GM19351 (cell line): ENCODE data around the gene DHRS13.

Experiments
- ATAC-seq: cut with Tn5 transposase; IDR thresholded peaks from one replicate; pipeline ENCODE4 v1.9.1; 2021; ENCODE audit warnings: mild to moderate bottlenecking, moderate library complexity; ENCODE audit not compliant: unreplicated experiment

DHRS13 gene, protein sequence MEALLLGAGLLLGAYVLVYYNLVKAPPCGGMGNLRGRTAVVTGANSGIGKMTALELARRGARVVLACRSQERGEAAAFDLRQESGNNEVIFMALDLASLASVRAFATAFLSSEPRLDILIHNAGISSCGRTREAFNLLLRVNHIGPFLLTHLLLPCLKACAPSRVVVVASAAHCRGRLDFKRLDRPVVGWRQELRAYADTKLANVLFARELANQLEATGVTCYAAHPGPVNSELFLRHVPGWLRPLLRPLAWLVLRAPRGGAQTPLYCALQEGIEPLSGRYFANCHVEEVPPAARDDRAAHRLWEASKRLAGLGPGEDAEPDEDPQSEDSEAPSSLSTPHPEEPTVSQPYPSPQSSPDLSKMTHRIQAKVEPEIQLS

GRCh38 chr17:28902819-28903545, at the start of gene DHRS13:
Gene DHRS13, minus strand, starts transcription at chr17:28903079. Its CDS starts 135 bp downstream, at chr17:28902944.
- peak; percentile 89 for ATAC-seq

DNA sequence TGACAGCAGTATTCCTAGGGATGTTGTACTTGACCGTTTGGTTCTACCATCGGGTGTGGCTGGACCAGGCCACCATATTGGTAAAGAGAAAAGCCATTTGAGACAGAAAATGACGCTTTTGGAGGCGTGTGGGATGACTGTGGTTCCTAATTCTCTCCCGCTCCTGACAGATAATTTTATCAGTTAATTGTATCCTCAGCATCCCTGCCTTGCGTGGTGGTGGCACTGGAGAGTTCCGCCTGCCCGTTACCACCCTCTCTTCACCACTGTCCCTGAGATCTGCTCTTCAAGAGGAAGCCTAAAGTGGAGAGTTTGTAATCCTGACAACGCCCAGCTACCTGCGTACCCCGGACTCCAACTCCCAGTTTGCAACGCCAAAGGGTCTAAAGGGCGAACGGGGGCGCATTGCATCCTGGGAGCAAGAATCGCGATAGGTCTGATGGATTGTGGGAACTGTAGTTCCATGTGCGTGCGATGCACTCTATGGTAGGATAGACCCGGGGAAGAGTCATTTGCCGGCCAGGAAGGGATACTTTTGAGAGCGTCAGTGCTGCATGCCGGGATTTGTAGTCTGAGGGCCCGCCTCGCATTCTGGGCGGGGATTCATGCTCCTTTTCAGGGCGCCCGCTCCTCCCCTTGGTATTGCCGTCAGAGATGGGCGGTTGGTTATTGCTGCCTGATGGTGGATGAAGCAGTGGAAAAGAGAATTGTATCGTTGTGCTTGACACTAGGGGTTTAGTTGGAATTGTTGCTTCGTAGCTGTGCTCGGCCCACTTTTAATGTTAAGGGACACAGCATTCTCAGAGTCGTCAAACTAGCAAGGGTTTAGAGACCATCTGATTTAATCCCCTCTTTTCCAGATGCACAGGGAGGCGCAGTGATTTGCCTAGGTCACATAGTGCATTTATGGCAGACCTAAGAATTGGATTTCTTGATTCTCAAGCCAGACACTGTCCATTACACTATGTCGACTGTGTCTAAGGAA, 49.4 kb upstream of the DHRS13 start:
- ATAC-seq: peak; percentile 63

GRCh38 chr17:28951428-28951990, 48.6 kb upstream of the DHRS13 start, which contains the start of gene PHF12:
Gene PHF12, minus strand, starts transcription at chr17:28951518. Its CDS starts 558 bp downstream, at chr17:28950960.
- peak; percentile 50 for ATAC-seq

- no peak for ATAC-seq
These were observed 48.0 kb upstream of the DHRS13 start for GRCh38 chr17:28950752-28951427.

DNA sequence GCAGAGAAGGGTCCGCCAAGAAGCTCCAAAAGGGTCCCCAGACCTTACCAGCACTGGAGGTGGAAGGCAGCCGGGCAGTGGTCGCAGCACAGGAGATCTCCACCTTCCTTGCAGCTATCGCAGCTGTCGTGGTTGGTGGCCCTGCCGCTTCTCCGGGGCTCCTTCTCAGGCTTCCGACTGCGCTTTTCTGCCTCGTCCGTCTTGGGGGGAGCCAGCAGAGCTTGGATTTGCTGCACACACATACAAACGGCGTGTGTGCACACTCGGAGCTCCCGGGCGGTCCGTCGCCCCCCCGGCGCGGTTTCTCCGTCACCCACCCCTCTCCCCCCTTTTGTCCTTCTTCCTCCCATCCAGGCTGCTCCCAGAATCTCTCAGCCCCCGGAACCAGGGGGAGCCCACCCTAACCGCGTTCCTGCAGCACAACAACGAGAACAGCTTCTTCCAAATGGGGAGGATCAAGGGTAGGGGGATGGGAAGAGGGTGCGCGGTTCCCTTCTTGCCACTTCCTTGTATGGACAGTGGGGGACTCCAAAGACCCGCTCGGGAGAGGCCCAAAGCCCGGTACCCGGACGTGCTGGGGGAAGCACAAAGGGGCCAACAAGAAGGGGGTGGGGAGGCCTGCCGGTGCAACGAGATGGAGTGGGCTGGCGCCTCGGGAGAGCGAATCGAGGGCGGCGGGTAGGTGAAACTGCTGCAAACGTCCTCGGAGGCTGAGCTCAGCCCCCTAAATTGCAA, 47.3 kb upstream of the DHRS13 start:
- no peak for ATAC-seq

GRCh38 chr17:28949185-28950016, 46.5 kb upstream of the DHRS13 start:
- no peak for ATAC-seq

GRCh38 chr17:28948873-28949184, 46.0 kb upstream of the DHRS13 start:
- ATAC-seq: no peak

DNA sequence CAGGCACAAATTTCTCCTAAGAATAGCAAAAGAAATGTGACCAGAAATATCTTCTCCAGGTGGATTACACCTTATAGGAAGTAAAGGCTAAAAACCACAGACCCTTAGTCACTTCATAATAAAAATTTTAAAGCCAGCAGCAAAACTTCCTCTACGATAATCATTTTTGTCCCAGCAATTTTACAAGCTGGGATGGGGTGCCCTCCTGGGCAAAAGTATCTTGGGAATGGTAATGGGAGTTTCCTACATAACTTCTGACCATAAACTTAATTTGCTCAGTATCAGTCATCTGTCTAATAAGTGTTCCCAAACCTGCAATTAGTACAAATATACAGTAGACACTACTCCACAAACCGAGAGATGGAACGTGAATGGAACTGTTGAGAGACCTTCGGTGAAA, 45.5 kb upstream of the DHRS13 start:
- no peak for ATAC-seq

- no peak for ATAC-seq
These were observed 44.8 kb upstream of the DHRS13 start for GRCh38 chr17:28947639-28948038.

DNA sequence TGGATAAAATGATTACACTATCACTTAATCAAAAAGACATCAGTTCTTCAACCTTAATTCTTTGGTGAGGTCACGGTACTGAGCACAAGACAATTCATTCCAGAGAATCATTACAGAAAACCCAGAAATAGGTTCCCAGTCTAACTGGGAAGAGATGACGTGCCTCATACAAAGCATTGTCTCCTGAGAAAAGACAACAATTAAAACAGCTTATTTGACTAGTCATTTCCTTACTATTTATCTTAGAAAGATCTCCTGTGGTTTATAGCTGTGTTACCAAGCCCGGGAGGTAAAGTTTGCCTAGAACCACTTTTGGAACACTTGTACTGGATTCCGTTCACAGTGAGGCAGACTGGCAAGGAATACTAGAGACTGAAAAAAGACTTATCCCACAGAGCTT, 43.4 kb upstream of the DHRS13 start:
- ATAC-seq: no peak

DNA sequence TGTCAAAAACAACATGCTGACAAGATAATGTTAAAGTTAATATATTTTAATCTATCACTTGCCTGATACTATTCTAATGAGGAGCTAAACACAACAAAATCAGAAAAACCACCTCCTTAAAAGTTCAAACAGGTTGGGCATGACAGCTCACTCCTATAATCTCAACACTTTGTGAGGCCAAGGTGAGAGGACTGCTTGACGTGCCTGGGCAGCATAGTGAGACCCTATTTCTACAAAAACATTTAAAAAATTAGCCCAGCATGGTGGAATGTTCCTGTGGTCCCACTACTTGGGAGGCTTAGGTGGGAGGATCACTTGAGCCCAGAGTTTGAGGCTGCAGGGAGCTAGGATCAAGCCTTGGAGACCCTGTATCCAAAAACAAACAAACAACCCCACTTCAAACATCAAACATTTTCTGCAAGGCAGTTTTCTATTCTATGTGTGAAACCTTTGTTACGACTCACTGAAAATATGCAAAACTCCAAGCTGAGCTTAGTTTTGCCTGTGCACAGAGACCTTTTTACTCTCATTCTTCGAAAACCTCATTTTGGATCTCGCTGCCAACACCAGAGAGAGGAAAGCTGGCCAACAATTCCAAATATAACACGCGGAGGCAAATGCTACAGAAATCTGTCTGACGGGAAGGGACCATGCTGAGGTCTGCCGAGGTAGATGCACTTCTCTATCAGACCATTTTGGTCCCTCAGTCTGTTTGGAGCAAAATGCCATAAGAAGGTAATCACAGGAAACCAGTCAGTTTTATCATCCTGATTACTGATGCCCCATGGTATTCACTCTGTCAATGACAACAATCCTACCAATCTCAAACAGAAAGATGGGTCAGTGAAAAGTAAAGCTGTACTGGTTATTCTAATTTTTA, 42.2 kb upstream of the DHRS13 start:
- ATAC-seq: no peak

DNA sequence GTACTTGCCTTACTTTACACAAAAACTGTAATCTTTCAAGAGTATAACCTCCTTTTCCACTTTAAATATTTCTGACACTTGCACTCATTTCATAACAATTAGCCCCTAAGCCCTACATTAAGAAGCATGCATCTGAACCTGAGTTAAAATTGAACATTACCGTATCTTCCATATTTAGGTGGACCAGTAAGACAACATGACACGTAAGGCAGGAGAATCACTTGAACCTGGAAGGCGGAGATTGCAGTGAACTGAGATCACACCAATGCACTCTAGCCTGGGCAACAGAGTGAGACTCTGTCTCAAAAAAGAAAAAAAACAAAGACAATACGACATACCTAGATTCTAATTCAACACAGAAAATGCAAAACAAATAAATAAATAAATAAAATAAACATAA, 41.5 kb upstream of the DHRS13 start:
- no peak for ATAC-seq

DNA sequence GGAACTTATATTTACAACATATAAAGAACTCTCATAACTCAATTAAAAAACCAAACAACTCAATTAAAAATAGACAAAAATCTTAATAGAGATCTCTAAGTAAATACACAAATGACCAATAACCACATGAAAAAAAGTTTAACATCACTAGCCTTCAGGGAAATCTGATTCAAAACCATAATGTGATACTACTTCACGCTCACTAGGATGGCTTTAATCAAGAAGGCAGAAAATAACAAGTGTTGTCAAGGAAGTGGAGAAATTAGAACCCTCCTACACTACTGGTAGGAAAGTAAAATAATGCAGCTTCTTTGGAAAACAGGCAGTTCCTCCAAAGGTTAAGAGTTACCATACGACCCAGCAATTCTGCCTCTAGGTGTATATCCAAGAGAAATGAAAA, 40.0 kb upstream of the DHRS13 start:
- no peak for ATAC-seq

DNA sequence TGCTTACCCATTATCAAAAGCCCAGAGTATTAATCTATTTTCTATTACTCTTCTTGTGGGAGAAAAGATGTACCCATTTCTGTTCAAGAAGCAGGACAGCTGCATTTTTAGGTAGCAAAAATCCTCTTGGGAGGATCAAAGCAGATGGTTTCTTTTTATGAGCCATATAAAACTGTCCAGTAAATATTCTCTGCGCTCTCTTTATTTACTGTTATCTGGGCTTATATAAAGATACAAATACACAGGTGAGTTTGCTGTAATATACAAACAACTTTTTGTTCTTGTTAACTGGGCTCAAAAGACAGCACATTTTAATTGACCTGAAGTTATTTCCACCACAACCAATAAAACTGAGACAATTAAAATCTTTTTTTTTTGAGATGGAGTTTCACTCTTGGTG, 38.4 kb upstream of the DHRS13 start:
- ATAC-seq: no peak

GRCh38 chr17:28940675-28941074, 37.8 kb upstream of the DHRS13 start:
- ATAC-seq: no peak

GRCh38 chr17:28940142-28940541, 37.3 kb upstream of the DHRS13 start:
- ATAC-seq: no peak

DNA sequence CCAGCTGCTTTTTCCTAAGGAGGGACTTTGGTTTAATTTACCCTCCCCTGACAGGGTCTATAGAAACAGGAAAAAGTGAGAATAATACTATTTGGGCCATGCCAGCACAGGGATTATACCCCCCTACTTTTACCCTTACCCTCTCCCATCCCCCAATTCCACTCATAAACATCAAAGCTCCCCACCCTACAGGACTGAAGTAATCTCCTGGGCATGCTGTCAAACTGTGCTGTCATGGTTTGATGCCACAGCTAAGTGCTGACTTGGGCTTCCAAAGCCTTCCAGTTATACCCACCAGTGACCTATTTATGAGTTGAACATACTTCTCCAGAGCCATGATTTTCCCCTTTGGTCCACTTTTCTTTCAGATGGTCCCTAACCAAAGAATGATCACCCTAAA, 35.7 kb upstream of the DHRS13 start:
- ATAC-seq: no peak
